Measurements from ENCODE around the gene SLC24A5.

Gene SLC24A5

DNA sequence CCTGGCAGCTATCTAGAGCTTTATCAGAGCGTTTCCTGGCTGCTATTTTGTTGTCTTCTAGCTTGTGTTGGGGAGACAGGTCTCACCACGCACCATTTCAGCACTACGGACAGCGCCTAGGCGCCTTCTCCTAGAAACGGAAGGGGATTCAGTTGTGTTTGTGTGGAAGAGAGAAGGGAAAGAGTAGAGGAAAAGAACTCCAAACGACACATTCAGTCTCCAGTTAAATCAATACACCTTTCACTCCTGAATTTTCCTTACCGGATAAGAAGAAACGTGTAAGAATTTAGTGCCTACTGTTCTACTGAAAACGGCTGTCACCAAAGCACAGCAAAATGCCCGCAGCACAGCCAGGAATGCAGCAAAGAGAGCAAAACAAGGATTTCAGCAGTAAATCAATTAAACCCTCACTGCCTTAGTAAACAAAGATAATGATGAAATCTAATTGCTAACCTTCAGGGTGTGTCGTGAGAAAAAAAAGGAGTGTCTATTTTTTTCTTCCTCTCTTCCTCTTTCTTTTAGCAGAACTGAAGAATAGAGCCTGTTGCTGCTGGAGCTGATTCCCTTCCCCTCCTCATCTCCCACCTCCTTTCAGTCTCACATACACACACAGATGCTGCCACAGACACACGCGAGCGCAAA lies 70.3 kb downstream of the SLC24A5 start:
- peak; percentile 67 for DNase-seq (ENCODE audit: low spot score)

DNA sequence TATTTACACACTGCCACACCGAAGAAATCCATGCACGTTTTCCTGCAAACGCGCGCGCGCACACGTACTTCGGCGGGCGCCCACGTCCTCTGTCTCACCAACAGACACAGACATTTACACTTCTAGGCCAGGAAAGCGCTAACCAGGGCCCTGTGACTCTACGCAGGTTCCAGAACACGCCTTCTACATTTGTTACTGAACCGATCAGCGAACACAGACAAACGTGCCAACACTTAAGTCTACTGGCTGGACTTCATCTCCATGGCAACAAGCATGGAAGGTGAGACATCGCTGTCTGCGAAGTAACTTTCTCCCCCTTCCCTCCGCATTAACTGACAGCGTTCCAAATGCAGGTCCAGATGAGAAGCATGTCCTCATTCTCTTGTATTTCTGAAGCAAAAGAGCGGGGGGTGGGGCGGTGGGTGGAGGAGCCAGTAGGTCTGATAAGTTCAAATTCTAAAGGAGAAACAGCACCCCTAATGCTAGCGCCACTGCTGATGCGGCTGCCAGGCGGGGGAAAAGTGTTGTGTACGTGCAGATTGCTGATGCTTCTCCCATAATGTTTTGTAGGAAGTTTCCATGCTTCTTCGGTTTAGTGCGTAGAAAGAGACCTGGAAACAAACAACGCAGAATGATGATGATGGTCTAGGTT lies 70.9 kb downstream of the SLC24A5 start, which contains the start of gene CTXN2:
TSS of gene CTXN2 (plus strand) at position 92 of the 652 bp plus-strand sequence. CDS start 9,636 bp downstream, outside the sequence.
- no peak for DNase-seq (ENCODE audit: low spot score)

All from GM03348 (cell line).